Gastroesophageal sphincter (tissue), 4 donors: ENCODE results near the gene APCS. TPM values are rescaled to one million over a fixed set of nuclear protein-coding genes. Genes with fewer than 3 reads are reported as not detected.

ENCODE experiments used
- ATAC-seq: fragments of 150-250 bp; one replicate; pipeline ENCODE4 v1.9.1; 2016; ENCODE audit warnings: mild to moderate bottlenecking, moderate library complexity
- H3K27ac ChIP-seq, 4 donors: fragments of 200-600 bp; sonication (generic) in 3 of 4; 1 replicate in 3 of 4; 2 replicates in 1 of 4; pipeline ENCODE4 v1.5.1; 2016 to 2019
- H3K27me3 ChIP-seq: fragments of 200-600 bp; sonication (generic); one replicate; pipeline ENCODE4 v1.5.1; 2019
- H3K36me3 ChIP-seq, 2 donors: fragments of 200-600 bp; sonication (generic); one replicate each; pipeline ENCODE4 v1.5.1; 2019; ENCODE audit warnings: control low read depth in 1 of 2
- H3K4me1 ChIP-seq, 3 donors: fragments of 200-600 bp; sonication (generic); 1 replicate in 2 of 3; 2 replicates in 1 of 3; pipeline ENCODE4 v1.5.1; 2016 to 2019; ENCODE audit warnings: control low read depth in 2 of 3
- H3K4me3 ChIP-seq, 2 donors: fragments of 200-600 bp; sonication (generic); one replicate each; pipeline ENCODE4 v1.5.1; 2019; ENCODE audit warnings: mild to moderate bottlenecking in 1 of 2, moderate library complexity in 1 of 2
- H3K9me3 ChIP-seq, 3 donors: fragments of 200-600 bp; sonication (generic); one replicate each; pipeline ENCODE4 v1.5.1; 2017 to 2019; ENCODE audit warnings: control low read depth in 2 of 3
- CTCF ChIP-seq, 4 experiments: fragments of 200-600 bp in 2 of 4; fragments of 450-650 bp in 2 of 4; sonication (generic) in 1 of 4; IDR thresholded peaks; one replicate each; pipeline ENCODE4 v1.5.1; 2017 to 2019; ENCODE audit warnings: antibody characterized with exemption in 4 of 4, mild to moderate bottlenecking in 2 of 4, moderate library complexity in 2 of 4
- EP300 ChIP-seq: sonication (generic); formaldehyde crosslinking; IDR thresholded peaks from one replicate; pipeline ENCODE4 v1.6.1; 2017; ENCODE audit warnings: antibody characterized with exemption, mild to moderate bottlenecking
- POLR2A ChIP-seq, 2 donors: fragments of 450-650 bp; IDR thresholded peaks; one replicate each; pipeline ENCODE4 v1.6.1; 2017; ENCODE audit warnings: antibody characterized with exemption in 2 of 2, mild to moderate bottlenecking in 2 of 2, moderate library complexity in 1 of 2
- POLR2AphosphoS5 ChIP-seq: sonication (generic); formaldehyde crosslinking; IDR thresholded peaks from one replicate; pipeline ENCODE4 v1.6.1; 2017; ENCODE audit warnings: antibody characterized with exemption
- WGBS, 2 donors: methylation state at CpG; one replicate each; pipeline ENCODE4 v1.1.5; 2018; ENCODE audit warnings: low coverage in 1 of 2; 5-methylcytosine and 5-hydroxymethylcytosine counted together
- total RNA-seq, 4 donors: library from RNA; depleted of rRNA; stranded (reverse); fragments of >200 nt; gene quantifications; one replicate each; pipeline ENCODE4 v1.1.0, GENCODE V29; 2016

Gene APCS
- total RNA-seq, 4 donors from 2014 or later, result not detected

GRCh38 chr1:159581422-159581821 is 6.2 kb upstream of the APCS start:
- no peaks in the 10 kb centered on the region for H3K4me1 ChIP-seq
- no peaks in the 10 kb centered on the region for H3K27me3 ChIP-seq
- H3K9me3 ChIP-seq, result no peaks in the 10 kb centered on the region
- H3K27ac ChIP-seq, result no peak overlapping the region
- 67 to 80% methylated on average over 1 of the region's 1 CpG for WGBS, 2 donors
- TF ChIP-seq EP300, result no peak
- TF ChIP-seq POLR2AphosphoS5, result no peak
- no peak for TF ChIP-seq POLR2A (IDR thresholded peaks at IDR 0.05)
- TF ChIP-seq CTCF (IDR thresholded peaks at IDR 0.05), result no peak
- no peak for ATAC-seq
- no peaks in the 10 kb centered on the region for H3K36me3 ChIP-seq
- no peak overlapping the region for H3K4me3 ChIP-seq

GRCh38 chr1:159584536-159584935 is 3.1 kb upstream of the APCS start:
- whole genome bisulfite sequencing, 2 donors, result 58 to 64% methylated on average over 1 to 2 of the region's 2 CpGs
- ATAC-seq, result no peak
- no peaks in the 10 kb centered on the region for H3K9me3 ChIP-seq
- TF ChIP-seq EP300 (no peak), CTCF (IDR thresholded peaks at IDR 0.05) (no peak), POLR2AphosphoS5 (no peak), POLR2A (IDR thresholded peaks at IDR 0.05) (no peak)
- H3K27me3 ChIP-seq, result no peaks in the 10 kb centered on the region
- no peaks in the 10 kb centered on the region for H3K4me1 ChIP-seq
- no peak overlapping the region for H3K27ac ChIP-seq
- H3K4me3 ChIP-seq, result no peak overlapping the region
- H3K36me3 ChIP-seq, result no peaks in the 10 kb centered on the region

GRCh38 chr1:159591981-159592380 is 4.4 kb downstream of the APCS start:
- H3K36me3 ChIP-seq, result no peaks in the 10 kb centered on the region
- no peak overlapping the region for H3K4me3 ChIP-seq
- TF ChIP-seq EP300 (no peak), POLR2AphosphoS5 (no peak), CTCF (IDR thresholded peaks at IDR 0.05) (no peak), POLR2A (IDR thresholded peaks at IDR 0.05) (no peak)
- 68 to 93% methylated on average over 4 of the region's 4 CpGs for WGBS, 2 donors
- H3K9me3 ChIP-seq, result no peaks in the 10 kb centered on the region
- H3K4me1 ChIP-seq, result no peaks in the 10 kb centered on the region
- H3K27me3 ChIP-seq, result no peaks in the 10 kb centered on the region
- no peak for ATAC-seq
- no peak overlapping the region for H3K27ac ChIP-seq

- Histone ChIP-seq H3K9me3 (no peaks in the 10 kb centered on the region), H3K4me3 (no peak overlapping the region), H3K4me1 (no peaks in the 10 kb centered on the region), H3K36me3 (no peaks in the 10 kb centered on the region), H3K27ac (no peak overlapping the region), H3K27me3 (no peaks in the 10 kb centered on the region)
- 26 to 50% methylated on average over 3 to 6 of the region's 6 CpGs for WGBS, 2 donors
- ATAC-seq, result no peak
- TF ChIP-seq POLR2AphosphoS5 (no peak), CTCF (IDR thresholded peaks at IDR 0.05) (no peak), EP300 (no peak)
Measured at GRCh38 chr1:159594625-159595405, 7.2 kb downstream of the APCS start.

GRCh38 chr1:159598196-159598595 is 10.6 kb downstream of the APCS start:
- Histone ChIP-seq H3K27ac (no peak overlapping the region), H3K4me3 (no peak overlapping the region), H3K9me3 (no peaks in the 10 kb centered on the region), H3K36me3 (no peaks in the 10 kb centered on the region), H3K4me1 (no peaks in the 10 kb centered on the region), H3K27me3 (no peaks in the 10 kb centered on the region)
- ATAC-seq, result no peak
- 75 to 91% methylated on average over 4 of the region's 4 CpGs for WGBS, 2 donors
- no peak for TF ChIP-seq POLR2AphosphoS5
- TF ChIP-seq CTCF (IDR thresholded peaks at IDR 0.05), result no peak
- no peak for TF ChIP-seq POLR2A (IDR thresholded peaks at IDR 0.05)
